Keratinocyte (primary cell): Measurements from ENCODE around the gene WSB1.

Source experiments
- CTCF ChIP-seq, 3 experiments: IDR thresholded peaks in 1 of 3; conservative IDR thresholded peaks in 1 of 3; optimal IDR thresholded peaks in 1 of 3; 2 replicates in 2 of 3; 3 replicates in 1 of 3; pipeline versions ENCODE3 to v1.5.1; 2011; ENCODE audit warnings: low read length in 3 of 3, mild to moderate bottlenecking in 3 of 3, moderate library complexity in 2 of 3, control low read depth in 1 of 3, inconsistent platforms in 1 of 3; ENCODE audit not compliant: insufficient read depth in 2 of 3; ENCODE audit errors: extremely low read depth in 1 of 3
- EZH2 ChIP-seq: IDR thresholded peaks from one replicate; pipeline ENCODE4 v1.6.1; 2012; ENCODE audit warnings: inconsistent platforms, mild to moderate bottlenecking, low read length, moderate library complexity

- no peak for TF ChIP-seq EZH2
- TF ChIP-seq CTCF (optimal IDR thresholded peaks at IDR 0.05 in 1 of 3, IDR thresholded peaks at IDR 0.05 in 1 of 3, conservative IDR thresholded peaks at IDR 0.05 in 1 of 3; ENCODE audit: extremely low read depth in 1 of 3, insufficient read depth in 2 of 3, low read length in 3 of 3): no peak
These were observed 5.6 kb downstream of the WSB1 start for GRCh38 chr17:27299384-27300049.
